ENCODE results near the gene FBN2. TPM values are rescaled to one million over a fixed set of nuclear protein-coding genes. Genes with fewer than 3 reads are reported as not detected.

FBN2 gene
- total RNA-seq, 4 donors from 2014 or later = 5.4 to 14.9 (median 10.1) TPM

DNA sequence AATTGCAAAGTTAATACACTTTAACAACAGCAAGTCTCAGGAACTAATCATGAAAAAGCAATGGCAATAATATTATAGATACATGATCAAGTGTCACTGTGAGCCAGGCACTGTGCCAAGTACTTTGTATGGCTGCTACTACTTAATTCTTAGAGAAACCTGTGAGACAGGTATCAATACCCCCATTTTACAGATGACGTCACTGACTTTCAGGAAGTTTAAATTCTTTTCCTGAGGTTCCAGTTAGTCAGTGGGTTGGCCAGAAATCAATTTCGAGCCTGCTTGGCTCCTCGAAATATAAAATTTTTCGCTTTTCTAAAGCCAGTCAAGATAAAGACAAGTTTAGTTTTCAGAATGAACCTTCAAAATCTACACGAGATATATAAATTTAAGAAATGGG is 324.2 kb downstream of the FBN2 start:
- Histone ChIP-seq H3K4me3 (no peak overlapping the region), H3K9me3 (no peaks in the 10 kb centered on the region), H3K36me3 (no peaks in the 10 kb centered on the region), H3K4me1 (peaks cover 7 to 14% (median 11%) of the 10 kb centered on the region in 4 donors), H3K27me3 (no peaks in the 10 kb centered on the region), H3K27ac (replicated peaks in 1 of 4) (no peak overlapping the region)
- TF ChIP-seq EP300 (IDR thresholded peaks at IDR 0.05) (no peak), POLR2AphosphoS5 (IDR thresholded peaks at IDR 0.05) (no peak), POLR2A (IDR thresholded peaks at IDR 0.05; ENCODE audit: low read depth) (no peak)
- TF ChIP-seq, protein P1, sequence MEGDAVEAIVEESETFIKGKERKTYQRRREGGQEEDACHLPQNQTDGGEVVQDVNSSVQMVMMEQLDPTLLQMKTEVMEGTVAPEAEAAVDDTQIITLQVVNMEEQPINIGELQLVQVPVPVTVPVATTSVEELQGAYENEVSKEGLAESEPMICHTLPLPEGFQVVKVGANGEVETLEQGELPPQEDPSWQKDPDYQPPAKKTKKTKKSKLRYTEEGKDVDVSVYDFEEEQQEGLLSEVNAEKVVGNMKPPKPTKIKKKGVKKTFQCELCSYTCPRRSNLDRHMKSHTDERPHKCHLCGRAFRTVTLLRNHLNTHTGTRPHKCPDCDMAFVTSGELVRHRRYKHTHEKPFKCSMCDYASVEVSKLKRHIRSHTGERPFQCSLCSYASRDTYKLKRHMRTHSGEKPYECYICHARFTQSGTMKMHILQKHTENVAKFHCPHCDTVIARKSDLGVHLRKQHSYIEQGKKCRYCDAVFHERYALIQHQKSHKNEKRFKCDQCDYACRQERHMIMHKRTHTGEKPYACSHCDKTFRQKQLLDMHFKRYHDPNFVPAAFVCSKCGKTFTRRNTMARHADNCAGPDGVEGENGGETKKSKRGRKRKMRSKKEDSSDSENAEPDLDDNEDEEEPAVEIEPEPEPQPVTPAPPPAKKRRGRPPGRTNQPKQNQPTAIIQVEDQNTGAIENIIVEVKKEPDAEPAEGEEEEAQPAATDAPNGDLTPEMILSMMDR (IDR thresholded peaks at IDR 0.05) = no peak
- 75% methylated on average over 5 of the region's 5 CpGs for WGBS
- DNase-seq (ENCODE audit: extremely low spot score) = no peak
- intact Hi-C loops (cut with DNase I) = loop anchor here (2.0 to 5.0 kb wide), 3 partner anchors 285 to 628 kb away; no protein-coding TSS in a partner anchor

DNA sequence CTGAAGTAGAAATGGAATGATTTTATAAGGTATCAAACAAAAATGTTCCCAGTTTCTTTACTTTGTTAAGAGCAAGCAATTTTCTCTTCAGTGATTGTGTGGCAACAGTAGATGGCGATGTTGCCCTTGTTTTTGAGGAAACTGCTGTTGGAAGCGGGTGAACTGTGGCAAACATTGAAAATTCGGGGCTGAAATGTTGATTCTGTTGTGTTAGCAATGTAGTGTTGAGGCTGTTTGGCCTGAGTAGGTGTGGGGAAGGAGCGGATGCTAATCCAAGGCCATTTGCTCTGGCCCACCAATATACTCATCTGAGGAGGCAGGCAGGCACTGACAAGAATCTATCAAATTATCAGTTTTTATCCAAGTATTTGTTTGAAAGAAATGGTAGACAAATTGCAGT is 324.7 kb downstream of the FBN2 start:
- Histone ChIP-seq H3K4me3 (no peak overlapping the region), H3K4me1 (peaks cover 7 to 14% (median 11%) of the 10 kb centered on the region in 4 donors), H3K9me3 (no peaks in the 10 kb centered on the region), H3K27me3 (no peaks in the 10 kb centered on the region), H3K27ac (replicated peaks in 1 of 4) (no peak overlapping the region), H3K36me3 (no peaks in the 10 kb centered on the region)
- WGBS = 1% methylated on average over 4 of the region's 4 CpGs
- TF ChIP-seq, protein P1 (IDR thresholded peaks at IDR 0.05) = peak; percentile 71 to 83 (median 74)
- TF ChIP-seq POLR2AphosphoS5 (IDR thresholded peaks at IDR 0.05) = no peak
- intact Hi-C loops (cut with DNase I) = loop anchor here (2.0 to 5.0 kb wide), 3 partner anchors 285 to 629 kb away; no protein-coding TSS in a partner anchor
- no peak for DNase-seq (ENCODE audit: extremely low spot score)

DNA sequence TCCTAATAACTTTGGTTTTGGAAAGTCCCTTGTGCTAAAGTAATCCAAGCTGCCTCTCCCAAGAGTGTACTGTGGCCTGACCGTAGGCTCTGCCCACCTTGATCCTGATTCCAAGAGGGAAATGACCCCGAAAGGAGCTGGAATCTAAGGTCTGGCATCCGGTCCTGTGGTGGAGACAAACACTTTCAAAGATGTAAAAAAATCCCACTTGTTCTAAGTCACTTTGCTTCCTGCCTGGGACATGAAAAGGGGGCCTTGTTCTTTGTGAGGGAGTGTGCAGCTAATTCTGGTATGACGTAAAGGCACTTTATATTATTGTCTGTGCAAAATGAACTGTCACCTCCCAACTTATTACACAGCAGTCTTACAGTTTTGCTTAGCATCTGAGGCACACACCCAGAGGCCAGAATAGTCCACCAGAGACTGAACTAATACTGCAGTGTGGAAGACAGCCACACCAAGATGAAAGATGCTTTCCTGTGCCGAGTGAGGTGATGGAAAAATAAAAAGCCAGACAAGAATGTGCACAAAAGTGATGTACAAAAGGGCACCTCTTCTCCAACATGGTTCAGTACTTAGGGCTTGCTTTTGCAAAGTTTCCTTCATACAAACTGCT is 325.7 kb downstream of the FBN2 start:
- Histone ChIP-seq H3K27me3 (no peaks in the 10 kb centered on the region), H3K27ac (replicated peaks in 1 of 4) (no peak overlapping the region), H3K4me3 (no peak overlapping the region), H3K9me3 (no peaks in the 10 kb centered on the region), H3K4me1 (peaks cover 4 to 12% (median 9%) of the 10 kb centered on the region in 4 donors), H3K36me3 (no peaks in the 10 kb centered on the region)
- TF ChIP-seq EP300 (IDR thresholded peaks at IDR 0.05) = no peak
- no peak for TF ChIP-seq POLR2AphosphoS5 (IDR thresholded peaks at IDR 0.05)
- no peak for TF ChIP-seq POLR2A (IDR thresholded peaks at IDR 0.05; ENCODE audit: low read depth)
- TF ChIP-seq, protein P1 (IDR thresholded peaks at IDR 0.05) = no peak
- no peak for DNase-seq (ENCODE audit: extremely low spot score)
- 57% methylated on average over 5 of the region's 5 CpGs for WGBS
- intact Hi-C loops (cut with DNase I) = loop anchor here (2.0 to 5.0 kb wide), 3 partner anchors 287 to 630 kb away; no protein-coding TSS in a partner anchor

DNA sequence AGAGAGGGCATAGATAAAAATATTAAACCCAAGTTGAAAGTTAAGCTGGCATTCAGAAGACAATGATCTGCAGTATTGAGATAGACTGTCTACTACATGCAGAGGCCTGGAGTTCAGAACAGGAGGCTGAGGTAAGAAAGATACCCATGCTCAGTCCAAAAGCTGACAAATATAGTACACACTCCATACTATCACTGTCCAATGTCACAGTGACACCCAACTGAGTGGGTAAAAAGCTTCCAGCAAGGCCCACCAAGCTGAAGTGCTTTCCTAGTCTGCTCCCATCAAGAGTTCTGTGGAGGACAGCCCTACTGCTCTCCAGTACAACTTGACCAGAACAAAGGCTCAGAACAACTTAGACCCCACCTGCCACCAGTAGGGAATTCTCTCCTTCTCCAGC is 329.6 kb downstream of the FBN2 start:
- Histone ChIP-seq H3K4me1 (peaks cover 0 to 4% (median 3%) of the 10 kb centered on the region in 4 donors), H3K9me3 (no peaks in the 10 kb centered on the region), H3K4me3 (no peak overlapping the region), H3K36me3 (no peaks in the 10 kb centered on the region), H3K27me3 (no peaks in the 10 kb centered on the region), H3K27ac (replicated peaks in 1 of 4) (no peak overlapping the region)
- TF ChIP-seq, protein P1 (IDR thresholded peaks at IDR 0.05) = no peak
- TF ChIP-seq POLR2AphosphoS5 (IDR thresholded peaks at IDR 0.05) (no peak), EP300 (IDR thresholded peaks at IDR 0.05) (no peak), POLR2A (IDR thresholded peaks at IDR 0.05; ENCODE audit: low read depth) (no peak)
- intact Hi-C loops (cut with DNase I) = no loop called here
- no peak for DNase-seq (ENCODE audit: extremely low spot score)

Small RNA genes within 50 kb of the gene (small RNA-seq; reads per million reads assigned to genes)
- gene RF00019 = 0 reads per million in 3 donors

All from esophagus muscularis mucosa (tissue), 4 donors.